ENCODE measurements around the gene IQCM.

Gene IQCM

DNA sequence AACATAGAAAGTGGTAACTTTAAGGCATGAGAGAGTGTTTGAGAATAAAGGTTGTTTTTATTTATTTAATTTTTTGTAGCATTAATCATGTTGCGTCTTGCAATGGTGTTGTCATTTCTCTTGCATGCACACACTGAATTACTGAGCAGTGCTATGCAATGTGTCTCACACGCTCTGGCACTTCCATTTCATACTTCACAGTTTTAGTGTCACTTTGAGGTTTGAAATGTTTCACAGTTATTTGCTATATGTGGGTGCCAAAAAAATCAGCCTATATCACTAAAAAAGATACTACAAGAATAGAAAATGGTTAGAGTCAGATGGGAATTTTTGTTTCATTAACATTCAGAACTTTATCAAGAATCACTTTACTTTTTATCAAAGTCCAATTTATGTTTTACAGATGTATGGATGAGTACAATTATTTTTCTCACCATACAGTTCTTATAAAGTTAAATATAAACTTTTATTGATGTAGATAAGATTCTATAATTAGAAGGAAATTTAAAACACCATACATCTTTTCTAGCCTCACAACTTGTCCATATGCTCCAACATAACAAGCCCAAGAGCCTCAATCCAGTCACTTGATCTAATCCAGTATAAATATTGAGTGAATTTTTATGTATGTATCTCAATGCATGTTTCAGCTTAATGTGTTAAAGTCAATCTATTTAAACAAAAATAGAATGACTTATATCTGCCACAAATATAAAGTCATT lies 114.0 kb downstream of the IQCM start:
- Histone ChIP-seq H3K27me3 (ENCODE audit: control insufficient read depth, insufficient read depth, low read length) (no peaks in the 10 kb centered on the region), H3K27ac (ENCODE audit: low read depth, low read length) (no peak overlapping the region), H3K4me1 (ENCODE audit: control insufficient read depth, insufficient read depth, low read length) (no peaks in the 10 kb centered on the region), H3K4me3 (ENCODE audit: low read length) (no peak overlapping the region), H3K36me3 (ENCODE audit: control insufficient read depth, insufficient read depth, low read length) (no peaks in the 10 kb centered on the region), H3K9ac (ENCODE audit: low read length) (no peak overlapping the region)

DNA sequence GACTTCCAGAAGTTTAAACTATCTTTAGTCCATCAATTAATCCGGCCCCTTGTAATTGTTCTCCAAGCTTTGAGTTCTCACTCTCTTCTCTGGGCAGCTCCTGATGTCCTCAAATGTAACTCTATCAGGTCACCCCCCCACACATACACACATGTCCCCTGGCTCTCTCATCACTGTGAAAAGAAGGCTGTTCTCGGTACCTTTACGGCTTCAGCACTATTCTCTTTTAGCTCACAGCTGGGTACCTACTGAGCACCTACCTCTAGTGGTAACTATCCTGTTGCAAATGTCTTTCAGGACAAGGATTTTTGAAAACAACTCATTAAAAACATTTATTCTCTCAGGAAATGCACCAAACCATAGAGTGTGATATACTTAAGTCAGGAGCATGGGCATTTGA lies 115.4 kb downstream of the IQCM start:
- Histone ChIP-seq H3K27me3 (ENCODE audit: control insufficient read depth, insufficient read depth, low read length) (no peaks in the 10 kb centered on the region), H3K4me3 (ENCODE audit: low read length) (no peak overlapping the region), H3K9ac (ENCODE audit: low read length) (no peak overlapping the region), H3K36me3 (ENCODE audit: control insufficient read depth, insufficient read depth, low read length) (no peaks in the 10 kb centered on the region), H3K4me1 (ENCODE audit: control insufficient read depth, insufficient read depth, low read length) (no peaks in the 10 kb centered on the region), H3K27ac (ENCODE audit: low read depth, low read length) (no peak overlapping the region)

DNA sequence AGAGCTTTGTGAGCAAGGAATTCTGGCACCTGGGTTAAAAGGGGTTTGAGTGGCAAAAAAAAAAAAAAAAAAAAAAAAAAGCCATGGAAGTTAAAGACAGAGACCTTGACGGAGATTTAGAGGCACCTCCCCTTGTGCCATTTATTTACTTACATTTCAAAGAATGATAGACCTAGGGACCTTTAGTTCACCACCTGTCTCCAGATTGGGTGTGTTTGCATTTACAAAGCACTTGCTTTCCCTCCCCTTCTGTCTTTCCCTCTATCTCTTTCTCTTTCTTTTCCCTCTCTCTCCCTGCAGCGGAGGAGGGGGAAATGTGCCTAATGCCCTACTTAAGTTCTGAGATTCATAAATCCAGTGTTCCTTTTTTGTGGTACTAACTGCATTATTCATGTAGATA lies 116.0 kb downstream of the IQCM start:
- no peak overlapping the region for H3K9ac ChIP-seq (ENCODE audit: low read length)
- H3K4me1 ChIP-seq (ENCODE audit: control insufficient read depth, insufficient read depth, low read length), result no peaks in the 10 kb centered on the region
- no peaks in the 10 kb centered on the region for H3K36me3 ChIP-seq (ENCODE audit: control insufficient read depth, insufficient read depth, low read length)
- H3K27ac ChIP-seq (ENCODE audit: low read depth, low read length), result no peak overlapping the region
- no peak overlapping the region for H3K4me3 ChIP-seq (ENCODE audit: low read length)
- H3K27me3 ChIP-seq (ENCODE audit: control insufficient read depth, insufficient read depth, low read length), result no peaks in the 10 kb centered on the region

DNA sequence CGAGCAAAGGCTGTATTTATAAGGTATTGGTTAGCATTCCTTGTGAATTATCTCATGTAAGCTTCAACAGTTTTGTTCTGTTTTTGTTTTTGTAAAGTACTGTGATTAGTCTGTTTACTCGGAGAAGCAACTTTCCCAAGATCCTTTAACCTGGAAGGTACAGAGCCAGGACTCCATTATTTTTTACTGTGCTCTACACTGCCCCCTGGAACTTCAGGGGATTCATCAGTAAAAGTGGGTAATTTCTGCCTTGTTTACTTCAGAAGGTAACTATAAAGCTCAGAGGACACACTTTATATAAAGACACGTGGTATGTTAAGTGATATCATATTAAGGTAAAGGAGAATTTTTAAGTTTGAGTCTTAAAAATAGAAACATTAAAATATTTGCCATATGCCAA lies 124.9 kb downstream of the IQCM start:
- Histone ChIP-seq H3K4me1 (ENCODE audit: control insufficient read depth, insufficient read depth, low read length) (no peaks in the 10 kb centered on the region), H3K27ac (ENCODE audit: low read depth, low read length) (no peak overlapping the region), H3K27me3 (ENCODE audit: control insufficient read depth, insufficient read depth, low read length) (no peaks in the 10 kb centered on the region), H3K9ac (ENCODE audit: low read length) (no peak overlapping the region), H3K4me3 (ENCODE audit: low read length) (no peak overlapping the region), H3K36me3 (ENCODE audit: control insufficient read depth, insufficient read depth, low read length) (no peaks in the 10 kb centered on the region)

DNA sequence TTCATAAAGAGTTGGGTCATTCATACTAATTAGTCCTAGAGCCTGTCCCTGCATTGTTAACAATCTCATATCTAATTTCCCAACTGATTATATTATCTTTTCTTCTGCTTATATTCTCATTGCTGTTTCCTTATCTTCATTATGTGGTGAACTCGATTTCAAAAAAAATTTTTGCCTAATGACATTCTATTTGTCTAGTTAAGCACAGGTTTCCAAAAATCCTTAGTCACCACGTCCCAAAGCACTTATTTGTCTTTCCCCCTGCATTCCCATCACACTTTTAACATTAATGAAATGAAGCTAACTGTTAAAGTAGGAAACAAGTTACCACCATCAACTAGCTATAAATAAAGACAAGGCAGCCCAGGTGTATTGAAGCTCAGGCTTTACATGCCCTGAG lies 131.1 kb downstream of the IQCM start:
- Histone ChIP-seq H3K27ac (ENCODE audit: low read depth, low read length) (no peak overlapping the region), H3K4me3 (ENCODE audit: low read length) (no peak overlapping the region), H3K36me3 (ENCODE audit: control insufficient read depth, insufficient read depth, low read length) (no peaks in the 10 kb centered on the region), H3K4me1 (ENCODE audit: control insufficient read depth, insufficient read depth, low read length) (no peaks in the 10 kb centered on the region), H3K9ac (ENCODE audit: low read length) (no peak overlapping the region), H3K27me3 (ENCODE audit: control insufficient read depth, insufficient read depth, low read length) (no peaks in the 10 kb centered on the region)

DNA sequence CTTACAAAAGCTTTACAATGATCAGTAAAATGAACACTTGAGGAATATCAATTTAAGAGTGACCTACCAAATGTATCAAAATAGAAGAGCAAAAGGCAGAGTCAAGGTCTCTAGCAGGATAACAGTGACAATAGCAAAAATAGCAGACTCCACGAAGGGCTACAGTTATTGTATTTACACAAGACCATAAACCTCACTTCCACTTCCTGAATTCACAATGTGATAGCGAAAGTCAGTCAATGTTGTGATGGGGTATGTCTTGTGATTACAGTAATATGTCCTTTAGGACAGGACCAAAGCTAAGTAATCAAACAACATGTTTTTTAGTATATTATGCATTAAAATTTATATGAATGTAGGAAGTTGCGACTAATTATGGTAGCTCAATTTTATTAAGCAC lies 139.6 kb downstream of the IQCM start:
- Histone ChIP-seq H3K27ac (ENCODE audit: low read depth, low read length) (no peak overlapping the region), H3K4me3 (ENCODE audit: low read length) (no peak overlapping the region)

DNA sequence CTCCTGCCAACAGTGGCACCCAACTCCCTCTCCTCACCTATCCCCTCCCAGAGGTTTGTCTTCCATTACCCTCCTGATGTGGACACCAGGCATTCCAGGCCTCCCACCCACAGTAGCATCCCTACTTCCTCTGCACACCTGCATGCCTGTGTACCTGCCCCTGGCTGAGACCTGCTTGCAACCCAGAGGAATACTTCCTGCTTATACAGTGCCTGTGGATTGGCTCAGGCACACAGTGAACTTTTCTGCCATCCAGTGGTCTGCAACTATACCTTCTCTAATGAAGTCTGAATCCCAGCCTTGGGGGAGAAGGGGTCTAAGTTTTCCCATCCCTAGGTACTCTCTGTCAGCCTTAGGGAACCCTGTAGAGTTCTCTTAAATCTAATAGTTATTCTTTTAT lies 169.9 kb downstream of the IQCM start:
- Histone ChIP-seq H3K4me3 (ENCODE audit: low read length) (no peak overlapping the region), H3K36me3 (ENCODE audit: control insufficient read depth, insufficient read depth, low read length) (no peaks in the 10 kb centered on the region), H3K27ac (ENCODE audit: low read depth, low read length) (no peak overlapping the region), H3K27me3 (ENCODE audit: control insufficient read depth, insufficient read depth, low read length) (no peaks in the 10 kb centered on the region), H3K4me1 (ENCODE audit: control insufficient read depth, insufficient read depth, low read length) (no peaks in the 10 kb centered on the region), H3K9ac (ENCODE audit: low read length) (no peak overlapping the region)

More for the DNA sequence above, 139.6 kb downstream of the IQCM start:
- no peaks in the 10 kb centered on the region for H3K27me3 ChIP-seq (ENCODE audit: control insufficient read depth, insufficient read depth, low read length)
- no peak overlapping the region for H3K9ac ChIP-seq (ENCODE audit: low read length)
- no peaks in the 10 kb centered on the region for H3K36me3 ChIP-seq (ENCODE audit: control insufficient read depth, insufficient read depth, low read length)
- H3K4me1 ChIP-seq (ENCODE audit: control insufficient read depth, insufficient read depth, low read length), result no peaks in the 10 kb centered on the region

DNA sequence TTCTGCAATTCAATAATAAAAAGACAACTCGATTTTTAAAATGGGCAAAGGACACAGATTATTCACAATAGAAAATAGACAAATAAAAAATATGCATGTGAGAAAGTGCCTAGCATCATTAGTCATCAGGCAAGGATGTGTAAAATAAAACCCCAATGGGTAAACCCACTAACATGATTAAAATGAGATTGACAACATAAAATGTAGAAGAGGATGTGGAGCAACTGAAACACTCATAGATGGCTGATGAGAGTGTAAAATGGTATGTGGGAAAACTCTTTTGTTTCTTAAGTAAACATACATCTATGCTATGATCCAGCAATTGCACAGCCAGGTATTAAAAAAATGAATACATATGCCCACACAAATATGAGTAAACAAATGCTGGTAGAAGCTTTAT lies 177.6 kb downstream of the IQCM start:
- Histone ChIP-seq H3K4me1 (ENCODE audit: control insufficient read depth, insufficient read depth, low read length) (no peaks in the 10 kb centered on the region), H3K36me3 (ENCODE audit: control insufficient read depth, insufficient read depth, low read length) (no peaks in the 10 kb centered on the region), H3K4me3 (ENCODE audit: low read length) (no peak overlapping the region)

DNA sequence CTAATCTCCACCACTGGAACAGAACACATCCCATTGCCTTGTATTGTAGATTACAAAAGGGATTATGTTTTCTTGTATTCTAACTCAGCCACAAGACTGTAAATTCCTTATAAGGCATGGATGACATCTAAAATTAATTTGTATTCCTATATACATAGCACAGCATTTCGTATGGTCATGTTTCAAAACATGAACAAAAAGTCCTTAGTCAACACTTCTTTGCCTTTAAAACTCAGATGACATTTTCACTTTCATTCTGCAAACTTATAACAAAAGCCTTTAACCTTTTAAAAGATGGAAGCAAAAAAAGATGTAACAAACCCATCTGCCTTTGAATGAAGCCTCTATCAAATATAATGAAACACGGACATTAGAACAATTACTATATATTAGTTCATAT lies 181.3 kb downstream of the IQCM start:
- H3K4me1 ChIP-seq (ENCODE audit: control insufficient read depth, insufficient read depth, low read length), result no peaks in the 10 kb centered on the region
- H3K27ac ChIP-seq (ENCODE audit: low read depth, low read length), result no peak overlapping the region
- no peaks in the 10 kb centered on the region for H3K27me3 ChIP-seq (ENCODE audit: control insufficient read depth, insufficient read depth, low read length)
- H3K4me3 ChIP-seq (ENCODE audit: low read length), result no peak overlapping the region
- no peaks in the 10 kb centered on the region for H3K36me3 ChIP-seq (ENCODE audit: control insufficient read depth, insufficient read depth, low read length)
- H3K9ac ChIP-seq (ENCODE audit: low read length), result no peak overlapping the region

More for the DNA sequence above, 177.6 kb downstream of the IQCM start:
- Histone ChIP-seq H3K9ac (ENCODE audit: low read length) (no peak overlapping the region), H3K27ac (ENCODE audit: low read depth, low read length) (no peak overlapping the region), H3K27me3 (ENCODE audit: control insufficient read depth, insufficient read depth, low read length) (no peaks in the 10 kb centered on the region)

DNA sequence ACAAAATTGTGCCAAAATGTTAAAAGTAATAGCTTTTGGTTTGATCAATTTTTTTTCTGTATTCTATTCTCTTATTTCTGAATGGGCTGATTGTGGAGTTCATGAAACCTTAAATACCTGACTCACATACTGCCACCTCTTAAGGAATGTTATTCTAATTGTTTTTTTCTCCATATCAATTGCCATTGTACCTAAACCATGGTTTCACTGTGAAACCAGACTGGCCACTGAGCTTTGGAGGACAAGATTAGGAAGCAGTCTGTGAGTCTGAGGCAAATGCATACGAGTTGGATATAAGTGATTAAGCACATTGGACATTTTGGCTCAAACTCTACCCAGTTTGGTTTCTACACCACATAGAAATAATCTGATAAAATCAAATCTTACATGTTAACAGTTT lies 184.0 kb downstream of the IQCM start:
- no peak overlapping the region for H3K4me3 ChIP-seq (ENCODE audit: low read length)
- H3K27ac ChIP-seq (ENCODE audit: low read depth, low read length), result no peak overlapping the region
- no peaks in the 10 kb centered on the region for H3K4me1 ChIP-seq (ENCODE audit: control insufficient read depth, insufficient read depth, low read length)
- no peaks in the 10 kb centered on the region for H3K27me3 ChIP-seq (ENCODE audit: control insufficient read depth, insufficient read depth, low read length)
- H3K36me3 ChIP-seq (ENCODE audit: control insufficient read depth, insufficient read depth, low read length), result no peaks in the 10 kb centered on the region
- no peak overlapping the region for H3K9ac ChIP-seq (ENCODE audit: low read length)

DNA sequence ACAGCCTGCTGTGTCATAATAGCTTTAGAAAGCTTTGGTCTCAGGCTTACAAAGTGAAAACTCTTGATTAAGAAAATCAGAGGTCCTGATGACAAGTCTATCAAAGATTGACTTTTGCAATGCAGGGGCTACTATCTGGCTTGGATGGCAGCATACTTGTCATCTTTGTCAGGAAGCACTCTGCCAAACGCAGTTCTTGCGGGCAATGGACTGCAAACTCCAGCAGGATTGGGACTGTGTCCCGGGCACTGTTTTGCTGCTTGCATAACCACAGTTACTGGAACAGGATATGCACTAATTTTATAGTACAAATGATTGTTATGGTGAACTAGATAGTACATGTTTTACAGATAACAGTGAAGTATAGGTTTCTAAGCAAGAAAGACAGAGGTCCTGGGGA lies 185.6 kb downstream of the IQCM start:
- Histone ChIP-seq H3K27ac (ENCODE audit: low read depth, low read length) (no peak overlapping the region), H3K27me3 (ENCODE audit: control insufficient read depth, insufficient read depth, low read length) (no peaks in the 10 kb centered on the region), H3K4me1 (ENCODE audit: control insufficient read depth, insufficient read depth, low read length) (no peaks in the 10 kb centered on the region), H3K36me3 (ENCODE audit: control insufficient read depth, insufficient read depth, low read length) (no peaks in the 10 kb centered on the region), H3K9ac (ENCODE audit: low read length) (no peak overlapping the region), H3K4me3 (ENCODE audit: low read length) (no peak overlapping the region)

DNA sequence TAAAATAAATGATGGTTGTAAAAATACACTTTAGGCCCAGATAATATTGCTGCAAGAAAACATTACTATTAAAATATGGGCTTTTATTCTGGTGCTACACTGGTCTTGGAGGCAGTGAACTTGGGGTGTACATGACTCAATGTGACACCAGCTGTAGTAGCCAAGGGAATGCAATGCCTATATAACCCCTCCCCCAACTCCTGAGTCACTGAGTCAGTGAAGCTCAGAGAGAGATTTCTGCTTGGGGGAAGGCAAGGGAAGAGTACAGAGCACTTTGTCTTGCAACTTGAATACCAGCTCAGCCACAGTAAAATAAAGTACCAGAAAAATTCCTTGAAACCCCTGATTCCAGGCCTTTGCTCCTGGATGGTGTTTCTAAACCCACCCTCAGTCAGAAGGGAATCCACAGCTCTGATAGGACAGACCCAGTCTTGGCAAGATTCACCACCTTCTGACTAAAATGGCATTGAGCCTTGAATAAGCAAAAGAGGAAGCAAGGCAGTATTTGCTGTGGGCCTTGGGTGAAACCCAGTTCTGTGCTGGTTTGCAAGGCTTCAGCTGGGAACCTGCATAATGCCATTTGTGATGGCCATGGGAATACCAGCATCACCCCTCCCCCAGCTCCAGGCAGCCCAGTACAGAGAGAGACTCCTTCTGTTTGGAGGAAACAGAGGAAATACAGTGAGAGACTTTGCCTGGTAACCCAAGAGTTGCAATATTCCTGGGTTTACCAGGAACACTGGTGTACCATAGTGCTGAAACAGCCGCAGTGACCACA lies 209.9 kb downstream of the IQCM start:
- no peak overlapping the region for H3K4me3 ChIP-seq (ENCODE audit: low read length)

DNA sequence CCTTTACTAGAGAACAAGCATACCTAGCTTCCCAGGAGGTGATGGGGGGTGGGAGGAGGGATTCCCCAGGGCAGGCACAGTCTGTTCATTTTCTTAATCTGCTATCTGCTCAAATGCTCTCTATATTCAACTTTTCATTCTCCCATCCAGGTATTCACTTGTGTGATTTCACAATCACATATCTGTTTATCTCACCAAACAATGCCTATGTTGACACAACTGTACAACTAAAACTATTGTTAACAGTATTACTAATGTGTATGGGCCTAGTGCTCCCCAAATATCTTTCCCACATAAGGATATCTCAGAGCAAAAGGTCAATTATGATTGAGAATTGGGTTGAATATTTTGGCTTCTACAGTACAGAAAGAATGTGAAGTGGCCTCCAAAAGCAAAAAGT lies 210.8 kb downstream of the IQCM start:
- Histone ChIP-seq H3K9ac (ENCODE audit: low read length) (no peak overlapping the region), H3K4me3 (ENCODE audit: low read length) (no peak overlapping the region), H3K36me3 (ENCODE audit: control insufficient read depth, insufficient read depth, low read length) (no peaks in the 10 kb centered on the region), H3K27ac (ENCODE audit: low read depth, low read length) (no peak overlapping the region), H3K27me3 (ENCODE audit: control insufficient read depth, insufficient read depth, low read length) (no peaks in the 10 kb centered on the region), H3K4me1 (ENCODE audit: control insufficient read depth, insufficient read depth, low read length) (no peaks in the 10 kb centered on the region)

More for the DNA sequence above, 209.9 kb downstream of the IQCM start:
- Histone ChIP-seq H3K27me3 (ENCODE audit: control insufficient read depth, insufficient read depth, low read length) (no peaks in the 10 kb centered on the region), H3K4me1 (ENCODE audit: control insufficient read depth, insufficient read depth, low read length) (no peaks in the 10 kb centered on the region), H3K9ac (ENCODE audit: low read length) (no peak overlapping the region), H3K27ac (ENCODE audit: low read depth, low read length) (no peak overlapping the region), H3K36me3 (ENCODE audit: control insufficient read depth, insufficient read depth, low read length) (no peaks in the 10 kb centered on the region)
